ENCODE measurements around the gene SLC2A9. TPM values are rescaled to one million over a fixed set of nuclear protein-coding genes. Genes with fewer than 3 reads are reported as not detected.
A peak's percentile ranks its signal among the peaks of the same experiment; 100 is the strongest.

SLC2A9 gene
- total RNA-seq, 4 donors from 2014 or later = 8.0 to 18.7 (median 11.5) TPM

DNA sequence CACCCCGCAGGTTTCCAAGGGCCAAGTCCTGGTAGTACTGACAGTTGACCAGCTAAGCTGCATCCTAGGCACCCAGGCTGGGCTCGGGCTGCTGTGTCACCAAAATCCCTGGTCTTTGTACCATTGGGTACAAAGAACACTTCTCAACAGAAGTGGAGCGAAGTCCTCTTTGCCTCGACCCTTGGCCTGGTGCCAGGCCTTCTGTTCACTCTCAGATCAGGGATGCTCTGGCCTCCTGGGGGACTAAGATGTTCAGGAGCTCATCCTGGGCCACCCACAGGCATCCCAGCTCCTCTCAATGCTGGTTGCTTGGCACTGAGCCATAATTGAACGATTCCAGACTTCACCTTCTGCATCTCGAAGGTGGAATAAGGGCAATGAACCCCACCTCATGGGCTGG is 13.8 kb upstream of the SLC2A9 start:
- Histone ChIP-seq H3K9me3 (no peaks in the 10 kb centered on the region), H3K27me3 (no peaks in the 10 kb centered on the region), H3K36me3 (no peaks in the 10 kb centered on the region), H3K4me1 (peaks cover 3 to 39% (median 22%) of the 10 kb centered on the region in 3 donors), H3K27ac (no peak overlapping the region), H3K4me3 (no peak overlapping the region)
- TF ChIP-seq, protein P1, sequence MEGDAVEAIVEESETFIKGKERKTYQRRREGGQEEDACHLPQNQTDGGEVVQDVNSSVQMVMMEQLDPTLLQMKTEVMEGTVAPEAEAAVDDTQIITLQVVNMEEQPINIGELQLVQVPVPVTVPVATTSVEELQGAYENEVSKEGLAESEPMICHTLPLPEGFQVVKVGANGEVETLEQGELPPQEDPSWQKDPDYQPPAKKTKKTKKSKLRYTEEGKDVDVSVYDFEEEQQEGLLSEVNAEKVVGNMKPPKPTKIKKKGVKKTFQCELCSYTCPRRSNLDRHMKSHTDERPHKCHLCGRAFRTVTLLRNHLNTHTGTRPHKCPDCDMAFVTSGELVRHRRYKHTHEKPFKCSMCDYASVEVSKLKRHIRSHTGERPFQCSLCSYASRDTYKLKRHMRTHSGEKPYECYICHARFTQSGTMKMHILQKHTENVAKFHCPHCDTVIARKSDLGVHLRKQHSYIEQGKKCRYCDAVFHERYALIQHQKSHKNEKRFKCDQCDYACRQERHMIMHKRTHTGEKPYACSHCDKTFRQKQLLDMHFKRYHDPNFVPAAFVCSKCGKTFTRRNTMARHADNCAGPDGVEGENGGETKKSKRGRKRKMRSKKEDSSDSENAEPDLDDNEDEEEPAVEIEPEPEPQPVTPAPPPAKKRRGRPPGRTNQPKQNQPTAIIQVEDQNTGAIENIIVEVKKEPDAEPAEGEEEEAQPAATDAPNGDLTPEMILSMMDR (IDR thresholded peaks at IDR 0.05) = no peak
- no peak for TF ChIP-seq POLR2A (IDR thresholded peaks at IDR 0.05)
- intact Hi-C loops (cut with DNase I) = no loop called here
- DNase-seq = no peak
- 80% methylated on average over 1 of the region's 6 CpGs; no CpG with 5 or more reads in 1 of the 2 donors for WGBS, 2 donors

DNA sequence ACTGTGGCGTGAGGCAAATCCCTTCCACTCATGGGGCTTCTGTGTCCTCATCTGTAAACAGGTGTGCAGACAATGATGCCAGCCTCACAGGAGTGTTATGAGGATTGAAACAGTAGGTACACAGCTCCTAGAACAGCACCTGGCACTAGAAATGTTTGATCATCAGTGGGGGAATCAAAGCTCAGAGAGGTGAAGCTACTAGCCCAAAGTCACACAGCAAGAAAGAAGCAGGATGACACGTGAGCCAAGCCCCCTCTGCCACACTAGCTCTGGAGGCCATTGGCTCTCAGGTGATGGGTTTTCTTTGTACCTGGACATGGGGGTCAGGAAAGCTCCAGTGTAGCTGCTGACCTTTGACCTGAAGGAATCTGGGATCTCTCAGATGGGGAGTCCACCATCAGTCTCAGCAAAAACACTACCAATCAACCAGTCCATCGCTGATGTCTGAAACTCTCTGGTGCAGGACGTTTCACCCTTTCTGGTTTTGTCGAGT is 13.4 kb upstream of the SLC2A9 start:
- no peak for TF ChIP-seq POLR2A (IDR thresholded peaks at IDR 0.05)
- TF ChIP-seq, protein P1 (IDR thresholded peaks at IDR 0.05) = no peak
- Histone ChIP-seq H3K4me3 (no peak overlapping the region), H3K27ac (no peak overlapping the region), H3K27me3 (no peaks in the 10 kb centered on the region), H3K9me3 (no peaks in the 10 kb centered on the region), H3K4me1 (peaks cover 3 to 39% (median 22%) of the 10 kb centered on the region in 3 donors), H3K36me3 (no peaks in the 10 kb centered on the region)
- WGBS, 2 donors = 84 to 90% methylated on average over 2 to 3 of the region's 5 CpGs
- no peak for DNase-seq
- intact Hi-C loops (cut with DNase I) = no loop called here

DNA sequence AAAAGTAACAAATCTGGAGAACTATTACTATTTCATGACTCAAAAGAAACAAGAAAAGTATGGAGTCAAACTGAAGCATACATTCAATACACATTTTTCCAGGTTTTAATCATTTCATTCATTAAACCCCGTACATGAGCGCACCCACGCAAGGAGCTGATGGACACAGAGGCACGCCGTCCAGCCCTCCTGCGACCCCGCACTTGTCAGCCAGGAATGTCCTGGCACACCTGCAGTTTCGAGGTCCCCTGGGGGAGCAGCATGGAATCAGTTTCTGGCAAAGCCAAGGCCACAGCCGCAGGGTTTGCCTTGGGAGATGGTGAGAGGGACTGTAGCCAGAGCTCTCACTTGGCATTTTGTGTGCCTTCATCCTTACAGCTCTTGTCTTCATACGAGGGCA is 12.8 kb upstream of the SLC2A9 start:
- H3K4me3 ChIP-seq = no peak overlapping the region
- H3K27ac ChIP-seq = peak overlapping the region in 1 of 4 donors; percentile 51
- no peaks in the 10 kb centered on the region for H3K9me3 ChIP-seq
- intact Hi-C loops (cut with DNase I) = no loop called here
- DNase-seq = no peak
- WGBS, 2 donors = 76 to 86% methylated on average over 7 to 10 of the region's 10 CpGs
- H3K36me3 ChIP-seq = no peaks in the 10 kb centered on the region
- TF ChIP-seq POLR2A (IDR thresholded peaks at IDR 0.05) = no peak
- TF ChIP-seq, protein P1 (IDR thresholded peaks at IDR 0.05) = no peak
- peaks cover 3 to 40% (median 22%) of the 10 kb centered on the region in 3 donors for H3K4me1 ChIP-seq
- no peaks in the 10 kb centered on the region for H3K27me3 ChIP-seq

DNA sequence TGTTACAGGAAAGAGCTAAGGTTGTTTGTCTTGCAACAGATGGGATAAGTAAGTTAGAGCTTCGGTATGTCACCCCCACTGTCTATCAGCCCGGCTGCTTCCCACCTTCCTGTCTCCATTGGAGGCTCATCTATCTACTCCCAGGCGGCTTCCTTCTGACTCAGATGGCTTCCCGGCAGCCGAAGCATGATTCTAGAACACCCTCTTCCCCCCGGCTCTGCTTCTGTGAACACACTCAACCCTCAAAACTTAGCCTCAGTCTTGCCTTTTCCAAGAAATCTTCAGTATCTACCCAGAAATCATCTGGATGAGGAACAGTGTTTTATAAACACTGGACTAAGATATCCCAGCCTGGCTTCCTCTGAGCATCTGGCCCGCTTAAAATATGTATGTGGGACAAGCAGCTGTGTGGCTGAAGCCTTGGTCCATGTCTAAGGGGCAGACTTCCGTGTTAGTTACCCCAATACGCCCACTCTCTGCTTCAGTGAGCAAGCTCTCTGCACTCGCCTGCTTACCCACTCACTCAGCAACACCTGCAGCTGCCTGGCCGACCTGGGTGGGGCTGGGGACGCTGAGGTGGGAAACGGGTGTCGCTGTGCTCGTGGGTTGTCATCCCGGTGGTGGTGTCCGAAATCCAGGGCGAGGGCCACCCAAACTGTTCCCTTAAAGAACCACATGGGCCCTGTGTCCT is 12.0 kb upstream of the SLC2A9 start:
- no peak for TF ChIP-seq POLR2A (IDR thresholded peaks at IDR 0.05)
- TF ChIP-seq, protein P1 (IDR thresholded peaks at IDR 0.05) = no peak
- Histone ChIP-seq H3K27ac (peak overlapping the region; percentile 31 to 78 (median 53)), H3K4me3 (no peak overlapping the region), H3K9me3 (no peaks in the 10 kb centered on the region), H3K36me3 (no peaks in the 10 kb centered on the region), H3K4me1 (peaks cover 3 to 48% (median 27%) of the 10 kb centered on the region in 3 donors), H3K27me3 (no peaks in the 10 kb centered on the region)
- DNase-seq = no peak
- WGBS, 2 donors = 6 to 20% methylated on average over 5 to 6 of the region's 18 CpGs
- intact Hi-C loops (cut with DNase I) = no loop called here

DNA sequence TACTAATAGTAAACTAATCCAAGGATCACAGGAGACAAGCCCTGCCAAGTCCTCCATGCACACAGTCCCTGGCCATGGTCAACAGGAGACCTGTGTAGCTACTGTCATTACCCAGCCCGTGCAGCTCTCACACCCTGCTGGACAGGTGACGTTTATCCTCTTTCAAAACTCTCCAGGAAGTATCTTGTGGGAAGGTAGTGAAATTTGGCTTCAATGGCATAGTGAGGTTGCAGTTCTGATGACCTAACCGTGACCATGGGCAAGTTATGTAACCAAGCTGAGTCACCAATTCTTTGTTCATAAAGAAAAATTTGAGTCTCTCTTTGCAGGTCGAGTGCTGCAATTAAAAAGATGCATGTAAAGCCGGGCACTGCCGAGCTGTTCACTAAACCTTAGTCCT is 11.3 kb upstream of the SLC2A9 start:
- H3K4me3 ChIP-seq = no peak overlapping the region
- H3K4me1 ChIP-seq = peaks cover 3 to 48% (median 27%) of the 10 kb centered on the region in 3 donors
- no peaks in the 10 kb centered on the region for H3K27me3 ChIP-seq
- intact Hi-C loops (cut with DNase I) = no loop called here
- H3K36me3 ChIP-seq = no peaks in the 10 kb centered on the region
- H3K27ac ChIP-seq = peak overlapping the region; percentile 45 to 78 (median 53)
- 17 to 19% methylated on average over 6 of the region's 6 CpGs for WGBS, 2 donors
- no peak for DNase-seq
- TF ChIP-seq, protein P1 (IDR thresholded peaks at IDR 0.05) = peak in 1 of 6 experiments; percentile 12
- TF ChIP-seq POLR2A (IDR thresholded peaks at IDR 0.05) = no peak
- H3K9me3 ChIP-seq = no peaks in the 10 kb centered on the region
